Measurements from ENCODE around the gene LARP1. TPM values are rescaled to one million over a fixed set of nuclear protein-coding genes. Genes with fewer than 3 reads are reported as not detected.

Gene LARP1
- total and polyA plus RNA-seq, 10 of the 15 experiments (the other 5 are each of a cell fraction or from before 2014, with no cell fraction given) = 22.6 to 227 (median 60.8) TPM

DNA sequence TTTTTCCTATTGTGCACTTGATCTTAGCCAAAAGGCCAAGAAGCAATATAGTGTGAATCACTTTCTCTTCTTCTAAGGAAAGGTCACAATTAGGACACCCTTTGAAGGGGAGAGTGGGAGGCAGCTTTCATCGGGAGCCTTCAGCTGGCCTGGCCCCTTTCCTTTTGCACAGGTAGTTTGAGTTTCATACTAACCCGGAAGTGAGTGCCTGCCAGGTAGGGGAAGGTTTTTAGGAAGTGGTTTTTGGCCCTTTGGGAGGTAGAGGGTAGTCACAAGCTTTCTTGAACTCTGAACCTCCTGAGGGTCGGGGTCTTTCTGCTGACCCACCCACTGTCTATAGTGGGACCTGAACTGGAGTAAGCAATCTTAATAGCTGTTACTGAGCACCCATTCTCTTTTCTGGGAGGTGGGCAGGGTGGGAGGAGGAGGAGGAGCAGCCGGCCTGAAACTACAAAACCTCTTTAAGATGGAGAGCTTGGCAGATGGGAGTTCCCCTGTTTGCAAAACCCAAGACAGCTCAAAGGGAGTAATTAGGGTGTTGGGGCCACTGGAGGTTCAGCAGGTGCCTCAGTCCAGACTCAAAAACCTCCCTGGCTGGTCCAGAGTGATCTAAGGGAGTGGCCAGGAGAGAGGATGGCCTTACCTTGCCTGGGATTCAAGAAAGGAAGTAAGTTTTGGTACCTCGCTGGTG lies 6.0 kb downstream of the LARP1 start (continued):
- TF ChIP-seq SUZ12 (IDR thresholded peaks at IDR 0.05; ENCODE audit: unreplicated experiment) = no peak
- TF ChIP-seq, protein P1, sequence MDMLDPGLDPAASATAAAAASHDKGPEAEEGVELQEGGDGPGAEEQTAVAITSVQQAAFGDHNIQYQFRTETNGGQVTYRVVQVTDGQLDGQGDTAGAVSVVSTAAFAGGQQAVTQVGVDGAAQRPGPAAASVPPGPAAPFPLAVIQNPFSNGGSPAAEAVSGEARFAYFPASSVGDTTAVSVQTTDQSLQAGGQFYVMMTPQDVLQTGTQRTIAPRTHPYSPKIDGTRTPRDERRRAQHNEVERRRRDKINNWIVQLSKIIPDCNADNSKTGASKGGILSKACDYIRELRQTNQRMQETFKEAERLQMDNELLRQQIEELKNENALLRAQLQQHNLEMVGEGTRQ (IDR thresholded peaks at IDR 0.05; ENCODE audit: borderline replicate concordance, low read depth, low read length) = no peak
- TF ChIP-seq, protein P2, sequence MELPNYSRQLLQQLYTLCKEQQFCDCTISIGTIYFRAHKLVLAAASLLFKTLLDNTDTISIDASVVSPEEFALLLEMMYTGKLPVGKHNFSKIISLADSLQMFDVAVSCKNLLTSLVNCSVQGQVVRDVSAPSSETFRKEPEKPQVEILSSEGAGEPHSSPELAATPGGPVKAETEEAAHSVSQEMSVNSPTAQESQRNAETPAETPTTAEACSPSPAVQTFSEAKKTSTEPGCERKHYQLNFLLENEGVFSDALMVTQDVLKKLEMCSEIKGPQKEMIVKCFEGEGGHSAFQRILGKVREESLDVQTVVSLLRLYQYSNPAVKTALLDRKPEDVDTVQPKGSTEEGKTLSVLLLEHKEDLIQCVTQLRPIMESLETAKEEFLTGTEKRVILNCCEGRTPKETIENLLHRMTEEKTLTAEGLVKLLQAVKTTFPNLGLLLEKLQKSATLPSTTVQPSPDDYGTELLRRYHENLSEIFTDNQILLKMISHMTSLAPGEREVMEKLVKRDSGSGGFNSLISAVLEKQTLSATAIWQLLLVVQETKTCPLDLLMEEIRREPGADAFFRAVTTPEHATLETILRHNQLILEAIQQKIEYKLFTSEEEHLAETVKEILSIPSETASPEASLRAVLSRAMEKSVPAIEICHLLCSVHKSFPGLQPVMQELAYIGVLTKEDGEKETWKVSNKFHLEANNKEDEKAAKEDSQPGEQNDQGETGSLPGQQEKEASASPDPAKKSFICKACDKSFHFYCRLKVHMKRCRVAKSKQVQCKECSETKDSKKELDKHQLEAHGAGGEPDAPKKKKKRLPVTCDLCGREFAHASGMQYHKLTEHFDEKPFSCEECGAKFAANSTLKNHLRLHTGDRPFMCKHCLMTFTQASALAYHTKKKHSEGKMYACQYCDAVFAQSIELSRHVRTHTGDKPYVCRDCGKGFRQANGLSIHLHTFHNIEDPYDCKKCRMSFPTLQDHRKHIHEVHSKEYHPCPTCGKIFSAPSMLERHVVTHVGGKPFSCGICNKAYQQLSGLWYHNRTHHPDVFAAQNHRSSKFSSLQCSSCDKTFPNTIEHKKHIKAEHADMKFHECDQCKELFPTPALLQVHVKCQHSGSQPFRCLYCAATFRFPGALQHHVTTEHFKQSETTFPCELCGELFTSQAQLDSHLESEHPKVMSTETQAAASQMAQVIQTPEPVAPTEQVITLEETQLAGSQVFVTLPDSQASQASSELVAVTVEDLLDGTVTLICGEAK (IDR thresholded peaks at IDR 0.05; ENCODE audit: borderline replicate concordance) = no peak
- TF ChIP-seq TAF1 (IDR thresholded peaks at IDR 0.05; ENCODE audit: borderline replicate concordance, low read depth, low read length) = no peak
- TF ChIP-seq CHD1 (IDR thresholded peaks at IDR 0.05; ENCODE audit: low read depth, low read length) = no peak
- peak; percentile 54 for TF ChIP-seq IKZF1 (conservative IDR thresholded peaks at IDR 0.05)
- TF ChIP-seq ZNF622 (IDR thresholded peaks at IDR 0.05) = no peak
- no peak for TF ChIP-seq ZNF207 (IDR thresholded peaks at IDR 0.05; ENCODE audit: borderline replicate concordance)
- TF ChIP-seq BHLHE40 (IDR thresholded peaks at IDR 0.05; ENCODE audit: borderline replicate concordance in 1 of 2, low read depth in 2 of 2, low read length in 1 of 2) = no peak
- TF ChIP-seq CBX5 (IDR thresholded peaks at IDR 0.05; ENCODE audit: low read depth) = no peak
- TF ChIP-seq NR2F1 (conservative IDR thresholded peaks at IDR 0.05) = peak; percentile 50; the same call in 1 of the 2 replicates
- no peak for TF ChIP-seq ZBED1 (IDR thresholded peaks at IDR 0.05; ENCODE audit: borderline replicate concordance)
- no peak for TF ChIP-seq SMC3 (IDR thresholded peaks at IDR 0.05; ENCODE audit: borderline replicate concordance, low read length)
- TF ChIP-seq SP1 (IDR thresholded peaks at IDR 0.05; ENCODE audit: low read depth, low read length) = no peak
- TF ChIP-seq POLR2A (IDR thresholded peaks at IDR 0.05; ENCODE audit: low read depth, low read length) = peak; percentile 37; the same call in 1 of the 2 replicates
- peak; percentile 44 for TF ChIP-seq RUNX3 (IDR thresholded peaks at IDR 0.05; ENCODE audit: low read length)
- TF ChIP-seq MTA2 (IDR thresholded peaks at IDR 0.05; ENCODE audit: low read depth) = peak; percentile 35; the same call in 1 of the 2 replicates
- TF ChIP-seq NFXL1 (IDR thresholded peaks at IDR 0.05; ENCODE audit: borderline replicate concordance) = no peak
- TF ChIP-seq MXI1 (IDR thresholded peaks at IDR 0.05; ENCODE audit: low read depth, low read length) = no peak
- TF ChIP-seq BACH1 (IDR thresholded peaks at IDR 0.05; ENCODE audit: borderline replicate concordance) = 0 out of 2 replicates have a peak, but pooled peaks have one; percentile 17
- TF ChIP-seq FOS (IDR thresholded peaks at IDR 0.05; ENCODE audit: borderline replicate concordance, extremely low read depth, insufficient read length) = no peak
- 0 out of 3 replicates have a peak, but pooled peaks of 1 of the 2 experiments have one; percentile 12 for TF ChIP-seq EGR1 (IDR thresholded peaks at IDR 0.05; ENCODE audit: borderline replicate concordance in 1 of 2, low read depth in 2 of 2, low read length in 2 of 2)
- TF ChIP-seq RAD21 (IDR thresholded peaks at IDR 0.05; ENCODE audit: insufficient read depth, low read depth, low read length) = no peak
- TF ChIP-seq EP300 (IDR thresholded peaks at IDR 0.05; ENCODE audit: borderline replicate concordance in 1 of 2, control insufficient read depth in 1 of 2, low read depth in 2 of 2, low read length in 2 of 2) = no peak

Measured in GM12878 (cell line).